ENCODE data around the gene TDP2.
"Not testable (repeated sequence)": the region's sequence is repeated elsewhere in the genome, so short reads cannot be mapped to it uniquely, and the experiment has no call there.

The TDP2 gene

DNA sequence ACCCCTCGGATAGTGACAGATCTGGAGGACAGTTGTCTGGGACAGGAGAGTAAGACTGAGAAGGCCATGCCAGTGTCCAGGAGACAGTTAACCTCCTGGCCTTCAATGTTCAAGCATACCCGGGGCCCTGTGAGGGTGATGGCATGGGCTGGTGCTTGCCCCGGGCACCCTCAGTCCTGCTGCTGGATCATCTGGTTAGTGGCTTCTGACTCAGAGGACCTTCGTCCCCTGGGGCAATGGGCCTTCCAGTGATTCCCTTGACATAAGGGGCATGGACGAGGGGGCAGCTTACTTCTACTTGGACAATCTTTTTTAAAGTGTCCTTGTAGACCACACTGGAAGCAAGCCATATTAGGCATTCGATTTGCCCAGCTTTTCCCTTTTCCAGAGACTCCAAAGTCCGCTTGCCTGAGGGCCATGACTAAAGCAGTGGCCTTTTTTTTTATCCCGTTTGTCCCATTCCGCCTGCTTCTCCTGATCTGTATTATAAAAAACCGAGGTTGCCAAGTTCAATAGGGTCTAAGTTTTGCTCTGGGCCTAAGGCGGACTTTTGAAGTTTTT is 12.2 kb upstream of the TDP2 start:
- not testable (repeated sequence) for DNase-seq (ENCODE audit: low spot score)

DNA sequence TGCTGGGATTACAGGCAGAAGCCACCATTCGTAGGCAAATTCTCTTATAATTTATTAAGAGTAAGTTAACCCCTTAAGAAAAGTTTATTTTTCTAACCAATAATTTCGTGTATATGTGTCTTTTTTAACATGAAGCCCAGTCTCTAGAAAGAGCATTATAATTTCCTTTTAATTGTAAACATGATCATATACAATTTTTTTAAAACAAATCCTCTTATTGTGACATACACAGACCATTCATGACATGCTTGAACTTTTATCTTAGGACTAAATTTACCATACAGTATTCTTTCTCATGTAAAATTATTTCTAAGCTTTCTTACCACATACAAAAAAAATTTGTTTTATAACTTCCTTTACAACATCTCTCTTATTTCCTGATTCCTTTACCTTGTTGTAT is 6.9 kb upstream of the TDP2 start:
- no peak for DNase-seq (ENCODE audit: low spot score)

DNA sequence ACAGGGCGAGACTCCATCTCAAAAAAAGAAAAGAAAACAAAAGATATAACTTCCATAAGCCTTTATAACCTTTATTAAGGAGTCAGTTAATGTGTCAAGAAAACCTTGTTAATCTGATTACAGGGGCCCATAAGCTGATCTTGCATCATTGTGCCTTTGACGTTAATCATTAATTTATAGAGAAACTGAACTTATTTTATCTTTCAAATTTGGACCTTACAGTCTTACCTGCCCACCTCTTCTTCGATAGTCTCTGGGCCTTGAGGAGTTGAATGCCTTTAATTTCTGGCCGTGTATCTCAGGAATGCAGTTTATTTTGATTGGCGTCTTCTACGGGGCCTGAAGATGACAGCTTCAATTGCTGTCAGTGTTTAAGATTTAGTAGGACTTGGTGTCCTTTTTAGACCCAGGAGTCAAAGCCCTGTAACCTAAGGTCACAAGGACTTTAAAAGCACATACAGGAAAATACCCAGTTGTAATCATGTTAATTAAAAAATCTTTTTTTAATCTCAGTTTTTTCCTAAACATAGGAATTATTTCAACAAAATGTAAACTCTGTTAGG is 6.0 kb upstream of the TDP2 start:
- DNase-seq (ENCODE audit: low spot score) = no peak

DNA sequence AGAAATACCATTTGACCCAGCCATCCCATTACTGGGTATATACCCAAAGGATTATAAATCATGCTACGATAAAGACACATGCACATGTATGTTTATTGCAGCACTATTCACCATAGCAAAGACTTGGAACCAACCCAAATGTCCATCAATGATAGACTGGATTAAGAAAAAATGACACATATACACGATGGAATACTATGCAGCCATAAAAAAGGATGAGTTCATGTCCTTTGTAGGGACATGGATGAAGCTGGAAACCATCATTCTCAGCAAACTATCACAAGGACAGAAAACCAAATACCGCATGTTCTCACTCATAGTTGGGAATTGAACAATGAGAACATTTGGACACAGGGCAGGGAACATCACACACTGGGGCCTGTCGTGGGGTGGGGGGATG is 4.4 kb upstream of the TDP2 start:
- DNase-seq (ENCODE audit: low spot score) = not testable (repeated sequence)

DNA sequence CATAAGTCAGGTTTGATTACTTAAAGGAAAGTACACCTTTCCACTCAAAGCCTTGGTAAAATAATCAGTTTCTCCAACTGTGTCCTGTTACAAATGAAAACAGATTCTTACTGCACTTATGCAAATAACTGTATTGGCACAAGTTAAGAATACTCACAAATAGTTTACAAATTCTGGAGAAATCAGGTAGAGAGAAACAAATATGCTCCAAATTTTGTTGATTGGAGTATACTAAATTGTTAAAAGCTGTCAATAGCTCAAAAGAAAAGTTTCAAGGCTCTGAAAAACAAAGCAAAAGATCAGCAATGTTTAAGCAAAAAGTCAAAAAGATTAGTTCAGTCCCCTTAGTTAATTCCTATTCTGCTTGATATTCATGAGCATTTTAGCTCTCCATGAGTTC is 3.8 kb upstream of the TDP2 start:
- DNase-seq (ENCODE audit: low spot score) = not testable (repeated sequence)

DNA sequence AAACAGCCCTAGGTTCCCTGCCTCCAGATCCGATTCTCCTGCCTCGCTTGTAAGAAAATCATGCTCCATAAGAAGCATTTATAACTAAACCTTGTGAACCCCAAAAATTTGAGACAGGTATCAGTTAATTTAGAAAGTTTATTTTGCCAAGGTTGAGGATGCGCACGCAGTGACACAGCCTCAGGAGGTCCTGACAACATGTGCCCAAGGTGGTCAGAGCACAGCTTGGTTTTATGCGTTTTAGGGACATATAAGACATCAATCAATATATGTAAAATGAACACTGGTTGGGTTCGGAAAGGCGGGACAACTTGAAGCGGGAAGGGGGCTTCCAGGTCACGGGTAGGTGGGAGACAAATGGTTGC is 2.3 kb upstream of the TDP2 start:
- no peak for DNase-seq (ENCODE audit: low spot score)

DNA sequence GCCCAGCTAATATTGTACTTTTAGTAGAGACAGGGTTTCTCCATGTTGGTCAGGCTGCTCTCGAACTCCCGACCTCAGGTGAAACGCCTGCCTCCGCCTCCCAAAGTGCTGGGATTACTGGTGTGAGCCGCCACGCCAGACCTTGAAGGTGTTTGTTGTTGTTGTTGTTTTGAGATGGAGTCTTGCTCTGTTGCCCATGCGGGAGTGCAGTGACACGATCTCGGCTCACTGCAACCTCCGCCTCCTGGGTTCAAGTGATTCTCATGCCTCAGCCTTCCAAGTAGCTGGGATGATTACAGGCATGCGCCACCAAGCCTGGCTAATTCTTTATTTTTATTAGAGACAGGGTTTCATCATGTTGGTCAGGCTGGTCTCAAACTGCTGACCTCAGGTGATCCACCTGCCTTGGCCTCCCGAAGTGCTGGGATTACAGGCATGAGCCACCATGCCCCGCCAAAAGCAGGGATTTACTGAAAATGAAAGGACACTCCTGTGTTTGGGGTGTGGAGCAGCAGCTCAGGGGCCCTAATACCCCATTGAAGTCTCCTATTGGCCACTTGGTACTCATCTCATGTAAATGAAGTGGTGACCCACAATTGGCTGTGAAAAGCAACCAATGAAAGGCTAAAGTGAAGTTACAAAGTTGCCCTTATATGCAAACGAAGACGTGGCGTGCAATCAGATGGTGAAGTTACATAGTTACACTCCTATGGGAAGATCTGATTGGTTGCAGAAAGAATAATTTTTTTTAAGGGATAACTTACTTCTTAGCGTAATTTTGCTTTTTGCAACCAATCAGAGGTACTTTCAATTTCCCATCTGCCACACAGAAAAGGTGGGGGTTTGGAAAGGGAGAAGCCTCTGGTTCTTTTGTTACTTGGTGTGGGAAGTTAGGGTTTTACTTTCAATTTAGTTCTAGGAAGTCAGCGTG is 1.6 kb upstream of the TDP2 start:
- DNase-seq (ENCODE audit: low spot score) = not testable (repeated sequence)

DNA sequence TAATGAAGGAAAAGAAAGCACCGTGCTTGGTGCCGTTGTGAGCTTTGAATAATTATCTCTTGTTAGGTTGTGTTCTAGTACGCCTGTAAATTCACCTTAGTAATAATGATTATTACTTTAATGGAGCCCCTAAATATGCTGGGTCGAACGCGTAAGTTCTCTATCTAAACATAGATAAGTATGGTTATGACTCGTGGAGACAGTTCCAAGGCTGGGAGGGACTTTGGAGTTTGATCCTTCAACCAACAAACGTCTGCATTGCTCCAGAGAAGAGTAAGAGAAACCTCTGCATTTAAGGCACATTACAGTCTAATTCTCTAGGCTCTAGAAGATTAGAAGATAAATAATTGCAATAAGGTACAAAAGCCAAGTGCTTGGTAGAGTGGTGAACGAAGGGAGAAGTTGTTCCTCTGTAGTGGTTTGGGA is 692 bp upstream of the TDP2 start:
- no peak for DNase-seq (ENCODE audit: low spot score)

DNA sequence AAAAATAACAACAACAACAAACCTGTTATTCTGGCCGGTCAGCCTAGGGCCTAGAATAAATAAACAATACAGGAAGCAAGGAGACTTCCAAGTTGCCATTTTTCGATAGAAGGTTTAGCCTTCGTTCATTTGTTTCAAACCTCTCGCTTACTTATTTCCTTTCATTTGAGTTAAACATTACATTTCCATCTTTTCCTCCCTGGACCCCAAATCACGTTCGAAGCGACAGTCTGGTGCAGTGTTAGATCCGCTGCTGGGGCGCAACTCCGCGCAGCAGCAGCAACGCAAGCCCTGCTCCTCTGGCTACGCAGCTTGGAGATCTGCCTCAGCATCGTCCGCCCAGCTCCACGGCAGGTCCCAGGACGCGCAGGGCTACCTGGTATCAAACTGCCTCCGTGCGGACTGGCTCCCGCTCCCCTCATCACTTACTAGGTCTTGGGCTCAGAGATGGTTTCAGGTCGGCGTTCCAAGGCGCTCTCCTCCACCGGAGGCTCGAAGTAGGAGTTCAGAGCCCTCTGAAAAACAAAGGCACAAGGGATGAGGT is 530 bp downstream of the TDP2 start:
- DNase-seq (ENCODE audit: low spot score) = peak; percentile 26

DNA sequence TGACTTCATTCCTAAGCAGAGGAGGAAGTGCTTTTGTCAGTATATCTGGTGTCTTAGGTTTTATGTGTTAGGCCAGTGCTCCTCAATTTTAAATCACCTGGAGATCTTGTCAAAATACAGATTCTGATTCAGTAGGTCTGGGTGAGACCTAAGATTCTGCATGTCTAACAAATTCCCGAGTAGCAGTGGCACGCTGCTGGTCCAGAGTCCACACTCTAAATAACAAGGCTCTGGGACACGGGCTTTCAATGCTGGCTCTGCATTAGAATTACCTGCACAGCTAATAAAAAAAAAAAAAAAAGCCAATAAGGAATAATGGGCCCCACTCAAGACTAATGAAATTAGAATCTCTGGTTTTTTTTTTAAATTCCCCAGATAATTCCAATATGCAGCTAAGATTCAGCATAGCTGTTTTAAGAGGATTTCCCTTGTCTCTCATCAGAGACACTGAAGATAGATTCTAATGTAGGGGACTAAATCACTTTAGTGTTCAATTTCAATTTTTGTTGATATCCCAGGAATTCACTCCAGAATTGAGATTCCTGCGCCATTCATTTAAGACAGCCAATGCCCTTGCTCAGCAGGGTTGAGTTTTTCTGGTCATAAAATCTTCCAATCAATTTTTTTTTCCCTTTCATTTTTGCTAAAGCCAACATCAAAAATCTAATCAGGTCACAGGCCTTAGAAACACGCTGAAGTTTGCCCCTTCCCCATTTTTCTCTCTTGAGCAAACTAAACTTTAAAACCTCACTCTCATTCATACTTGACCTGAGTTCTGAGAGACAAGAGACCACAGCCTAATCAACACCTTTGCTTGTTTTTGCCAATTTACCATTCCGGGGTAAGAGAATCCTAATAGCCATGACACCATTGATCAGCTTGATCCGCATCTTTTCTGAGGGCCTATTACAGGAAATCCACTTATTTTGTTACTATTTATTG is 2.4 kb downstream of the TDP2 start:
- no peak for DNase-seq (ENCODE audit: low spot score)

DNA sequence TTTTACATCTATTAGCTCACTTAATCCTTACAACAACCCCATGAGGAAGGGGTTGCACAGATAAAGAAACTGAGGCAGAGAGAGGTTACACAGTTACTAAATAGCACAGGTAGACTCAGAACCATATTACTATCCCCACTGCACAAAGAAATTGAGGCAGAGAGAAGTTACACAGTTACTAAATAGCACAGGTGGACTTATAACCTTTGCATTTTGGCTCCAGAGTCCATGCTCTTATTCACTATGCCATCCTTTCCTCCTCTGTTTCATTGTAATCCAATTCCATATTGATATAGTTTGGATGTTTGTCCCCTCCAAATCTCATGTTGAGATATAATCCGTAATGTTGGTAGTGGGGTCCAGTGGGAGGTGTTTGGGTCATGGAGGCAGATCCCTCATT is 3.5 kb downstream of the TDP2 start:
- no peak for DNase-seq (ENCODE audit: low spot score)

DNA sequence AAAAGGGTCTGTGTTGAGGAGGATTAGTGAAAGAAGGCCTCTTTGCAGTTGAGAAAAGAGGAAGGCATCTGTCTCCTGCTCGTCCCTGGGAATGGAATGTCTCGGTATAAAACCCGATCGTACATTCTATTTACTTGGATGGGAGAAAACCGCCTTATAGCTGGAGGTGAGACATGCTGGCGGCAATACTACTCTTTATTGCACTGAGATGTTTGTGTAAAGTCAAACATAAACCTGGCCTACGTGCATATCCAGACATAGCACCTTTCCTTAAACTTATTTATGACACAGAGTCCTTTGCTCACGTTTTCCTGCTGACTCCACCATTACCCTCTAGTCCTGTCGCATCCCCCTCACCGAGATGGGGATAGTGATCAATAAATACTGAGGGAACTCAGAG is 4.5 kb downstream of the TDP2 start:
- no peak for DNase-seq (ENCODE audit: low spot score)

DNA sequence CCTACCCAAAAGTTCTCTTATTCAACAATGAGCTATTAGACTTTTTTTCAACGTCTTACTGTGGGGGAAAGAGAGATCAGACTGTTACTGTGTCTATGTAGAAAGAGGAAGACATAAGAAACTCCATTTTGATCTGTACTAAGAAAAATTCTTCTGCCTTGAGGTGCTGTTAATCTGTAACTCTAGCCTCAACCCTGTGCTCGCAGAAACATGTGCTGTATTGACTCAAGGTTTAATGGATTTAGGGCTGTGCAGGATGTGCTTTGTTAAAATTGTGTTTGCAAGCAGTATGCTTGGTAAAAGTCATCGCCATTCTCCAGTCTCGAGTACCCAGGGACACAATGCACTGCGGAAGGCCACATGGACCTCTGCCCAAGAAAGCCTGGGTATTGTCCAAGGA is 4.9 kb downstream of the TDP2 start:
- DNase-seq (ENCODE audit: low spot score) = not testable (repeated sequence)

DNA sequence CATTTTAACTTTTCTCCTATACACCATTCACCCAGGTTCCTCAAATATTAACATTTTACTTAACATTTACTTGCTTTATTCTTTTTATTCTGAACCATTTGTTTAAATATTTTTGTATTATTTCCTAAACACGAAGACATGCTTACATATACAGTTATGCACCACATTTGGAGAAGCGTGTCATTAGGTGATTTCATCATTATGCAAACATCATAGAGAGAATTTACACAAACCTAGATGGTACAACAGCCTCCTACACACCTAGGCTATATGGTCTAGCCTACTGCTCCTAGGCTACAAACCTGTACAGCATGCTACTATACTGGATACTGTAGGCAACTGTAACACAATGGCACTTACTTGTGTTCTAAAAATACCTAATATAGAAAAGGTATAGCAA is 6.6 kb downstream of the TDP2 start:
- DNase-seq (ENCODE audit: low spot score) = no peak

DNA sequence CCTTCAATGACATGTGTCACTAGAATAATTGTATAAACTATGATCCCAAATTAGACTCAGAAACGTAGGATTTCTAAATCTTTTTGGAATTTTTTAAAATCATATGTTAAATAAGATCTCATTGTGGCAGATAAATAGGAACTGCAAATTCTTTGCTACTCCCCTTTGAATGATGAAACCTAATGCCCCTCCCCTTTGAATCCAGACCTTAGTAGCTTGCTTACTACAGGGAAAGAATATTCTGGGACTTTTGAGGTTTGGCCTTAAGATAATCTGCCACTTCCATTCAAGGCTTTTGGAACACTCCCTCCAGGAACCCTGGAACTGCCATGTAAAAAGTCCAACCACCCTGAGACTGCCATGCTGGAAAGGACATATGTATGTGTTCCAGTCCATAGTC is 7.1 kb downstream of the TDP2 start:
- no peak for DNase-seq (ENCODE audit: low spot score)

DNA sequence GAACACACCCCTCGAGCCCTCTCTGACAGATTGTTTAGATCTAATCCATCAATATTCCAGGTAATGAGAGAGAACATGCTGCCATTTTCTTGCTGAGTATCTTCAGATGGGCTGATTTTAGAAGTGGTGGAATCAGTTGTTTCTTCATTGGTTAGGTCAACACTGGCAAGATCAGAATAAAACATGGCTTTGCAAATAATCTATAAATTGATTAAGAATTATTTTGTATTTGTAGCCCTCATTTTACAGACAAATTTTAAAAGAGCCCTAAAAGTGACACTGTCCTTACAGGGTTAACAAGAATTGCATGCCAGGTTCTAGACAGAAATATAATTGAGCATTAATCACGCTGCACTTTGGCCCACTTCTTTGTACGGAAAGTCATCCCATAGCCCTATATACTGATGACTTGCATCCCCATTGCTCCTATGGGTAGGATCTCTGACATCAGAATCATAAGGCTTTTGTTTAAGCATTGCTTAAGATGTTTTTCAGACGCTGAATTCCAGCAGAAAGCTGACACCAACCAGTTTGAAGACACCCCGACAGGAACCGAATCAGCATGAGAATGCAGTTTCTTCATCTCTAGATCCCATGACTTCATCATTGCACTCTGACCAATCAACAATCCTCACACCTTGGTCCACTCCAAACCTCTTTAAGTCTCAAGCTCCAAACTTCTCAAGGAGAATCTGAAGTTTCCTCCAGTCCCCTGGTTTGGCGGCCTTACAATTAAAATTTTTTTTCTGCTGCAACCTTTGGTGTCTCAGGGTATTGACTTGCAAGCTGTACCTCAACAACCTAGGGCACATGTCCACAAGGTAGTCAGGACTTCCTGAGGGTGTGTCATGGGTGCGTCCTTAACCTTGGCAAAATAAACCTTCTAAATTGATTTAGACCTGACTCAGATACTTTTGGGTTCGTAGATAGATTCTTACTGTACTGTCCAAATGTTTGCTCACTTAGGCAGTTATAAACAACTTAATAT is 7.8 kb downstream of the TDP2 start:
- DNase-seq (ENCODE audit: low spot score) = no peak

DNA sequence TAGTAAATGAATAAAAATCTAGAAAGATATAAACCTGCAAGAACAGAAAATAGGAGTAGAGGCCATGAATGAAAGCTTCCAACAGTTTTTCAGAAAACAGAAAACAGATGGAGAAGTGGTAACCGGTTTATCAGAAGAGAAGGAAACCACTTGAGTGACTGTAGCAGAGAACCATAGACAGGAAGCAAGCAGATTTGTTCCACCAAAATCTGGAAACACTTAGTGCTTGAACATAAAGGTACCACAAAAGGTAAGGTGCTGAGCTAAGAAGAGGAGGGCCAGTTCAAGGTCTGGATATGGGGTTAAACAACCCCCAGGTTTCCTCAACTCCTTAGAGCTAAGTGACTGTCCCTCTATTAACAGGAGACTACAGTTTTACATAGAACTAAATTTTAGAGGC is 11.5 kb downstream of the TDP2 start:
- no peak for DNase-seq (ENCODE audit: low spot score)

DNA sequence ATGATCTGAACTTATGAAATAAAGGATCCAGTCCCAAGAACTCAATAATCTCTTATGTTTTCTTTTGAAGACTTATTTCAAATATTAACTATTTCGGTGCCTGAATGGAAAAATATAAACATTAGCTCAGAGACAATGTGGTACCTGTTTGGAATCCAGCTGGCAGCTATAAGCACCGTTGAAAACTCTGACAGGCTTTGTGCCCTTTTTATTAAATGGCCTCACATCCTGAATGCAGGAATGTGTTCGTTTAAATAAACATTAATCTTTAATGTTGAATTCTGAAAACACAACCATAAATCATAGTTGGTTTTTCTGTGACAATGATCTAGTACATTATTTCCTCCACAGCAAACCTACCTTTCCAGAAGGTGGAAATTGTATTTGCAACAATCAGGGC is 16.3 kb downstream of the TDP2 start:
- DNase-seq (ENCODE audit: low spot score) = no peak

DNA sequence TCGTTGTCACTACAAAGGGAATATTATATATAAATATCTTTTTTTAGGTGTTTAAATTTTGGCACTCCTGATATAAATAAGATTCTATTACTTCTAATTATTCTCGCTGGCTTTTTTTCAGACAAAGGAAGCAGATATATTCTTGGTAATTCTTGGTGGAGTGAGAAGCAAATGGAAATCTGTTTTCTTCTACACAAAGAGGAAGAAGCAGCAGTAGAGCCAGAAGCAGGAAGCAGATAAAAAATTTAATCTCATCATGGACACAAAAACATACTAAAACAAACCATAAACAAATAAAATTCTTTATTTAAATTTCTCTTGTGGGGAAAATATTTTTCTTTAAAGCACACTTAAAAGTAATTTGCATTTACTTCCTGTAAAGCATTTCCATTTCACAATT is 17.0 kb downstream of the TDP2 start:
- DNase-seq (ENCODE audit: low spot score) = no peak

DNA sequence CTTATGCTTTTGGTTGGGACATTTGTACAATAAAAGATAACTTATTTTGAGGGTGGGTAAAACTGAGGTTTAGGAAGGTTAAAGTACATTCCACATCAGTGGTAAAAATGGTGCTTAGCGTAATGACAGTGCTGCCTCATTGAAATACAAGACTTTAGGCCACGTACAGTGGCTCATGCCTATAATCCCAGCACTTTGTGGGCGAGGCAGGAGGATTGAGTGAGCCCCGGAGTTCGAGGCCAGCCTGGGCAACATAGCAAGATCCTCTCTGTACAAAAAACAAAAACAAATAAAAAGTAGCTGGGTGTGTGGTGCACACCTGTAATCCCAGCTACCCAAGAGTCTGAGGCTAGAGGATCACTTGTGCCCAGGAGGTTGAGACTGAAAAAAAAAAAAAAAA is 18.4 kb downstream of the TDP2 start:
- DNase-seq (ENCODE audit: low spot score) = no peak

DNA sequence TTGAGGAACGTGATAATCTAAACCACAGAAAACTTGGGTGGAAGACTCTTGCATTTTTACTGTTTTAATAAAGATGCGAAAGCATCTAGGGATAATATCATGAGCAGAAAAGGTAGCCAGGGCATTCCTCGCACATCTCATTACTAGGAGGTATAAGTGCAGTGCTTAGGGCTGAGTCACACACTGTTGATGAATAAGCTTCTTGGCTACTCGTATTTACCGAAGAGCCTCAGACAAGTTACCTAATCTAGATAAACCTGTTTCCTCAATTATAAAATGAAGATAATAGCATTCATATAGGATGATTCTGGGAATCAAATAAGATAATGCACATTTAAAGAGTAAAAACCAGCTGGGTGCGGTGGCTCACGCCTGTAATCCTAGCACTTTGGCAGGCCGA is 19.9 kb downstream of the TDP2 start:
- DNase-seq (ENCODE audit: low spot score) = no peak

Measured in hepatic stellate cell (primary cell).